ENCODE data around the gene METTL23. TPM values are rescaled to one million over a fixed set of nuclear protein-coding genes. Genes with fewer than 3 reads are reported as not detected.

The METTL23 gene
- total RNA-seq, 2 experiments from 2014 or later = 43.0 to 48.0 TPM

GRCh38 chr17:76685846-76686245 is 40.8 kb upstream of the METTL23 start:
- H3K9me3 Mint-ChIP-seq = no peaks in the 10 kb centered on the region
- H3K27ac Mint-ChIP-seq = no peak overlapping the region
- ChIA-PET CTCF (interaction anchor here (1.5 kb wide), 1 partner anchor 62 kb away, joined by 4 read pairs; no protein-coding TSS in a partner anchor), POLR2A (interaction anchor here (1.2 kb wide), 1 partner anchor 14 kb away, joined by 4 read pairs; no protein-coding TSS in a partner anchor)
- no peaks in the 10 kb centered on the region for H3K36me3 Mint-ChIP-seq (ENCODE audit: low read depth)
- peaks cover 8% of the 10 kb centered on the region for H3K4me1 Mint-ChIP-seq
- H3K4me3 Mint-ChIP-seq = no peak overlapping the region
- peaks cover 6% of the 10 kb centered on the region for H3K27me3 Mint-ChIP-seq
- no peak for DNase-seq

DNA sequence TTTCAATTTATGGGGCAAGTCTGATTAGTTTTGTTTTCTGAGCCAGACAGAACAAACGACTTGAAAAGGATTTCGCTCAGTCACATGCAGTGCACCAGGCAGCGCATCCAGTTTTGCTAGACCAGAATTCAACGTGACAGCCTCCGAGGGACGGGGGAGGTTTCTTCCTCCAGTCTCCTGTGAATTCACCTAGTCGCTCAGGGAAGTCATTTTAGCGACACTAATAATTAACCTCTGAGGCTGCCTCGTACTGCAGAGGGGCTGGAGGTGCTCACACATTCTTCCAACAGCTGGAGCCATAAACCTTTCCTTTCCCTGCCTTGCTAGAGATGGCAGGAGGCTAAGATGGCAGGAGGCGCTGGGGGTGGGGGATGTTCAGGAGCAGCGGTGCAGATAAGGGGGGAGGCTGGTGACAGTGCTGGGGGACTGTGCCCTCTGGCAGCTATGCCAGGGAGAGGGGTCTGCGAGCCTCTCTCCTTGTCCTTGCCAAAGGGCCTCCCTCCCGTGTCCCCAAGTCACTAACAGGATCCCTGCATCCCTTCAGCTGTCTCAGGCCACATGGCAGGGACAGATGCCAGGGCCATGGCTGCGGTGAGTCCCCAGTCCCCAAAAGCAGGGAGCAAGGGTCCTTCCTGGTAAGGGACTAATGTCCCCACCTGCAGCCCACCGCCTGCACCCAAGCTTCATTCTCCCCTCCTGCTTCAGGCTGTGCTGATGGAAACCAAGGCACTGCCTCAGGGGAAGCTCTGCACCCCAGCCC is 39.9 kb upstream of the METTL23 start:
- Mint-ChIP-seq H3K27ac (no peak overlapping the region), H3K36me3 (ENCODE audit: low read depth) (no peaks in the 10 kb centered on the region), H3K27me3 (peaks cover 3% of the 10 kb centered on the region), H3K9me3 (no peaks in the 10 kb centered on the region), H3K4me3 (no peak overlapping the region), H3K4me1 (peaks cover 4% of the 10 kb centered on the region)
- POLR2A ChIA-PET = no interaction called here
- CTCF ChIA-PET = no interaction called here
- no peak for DNase-seq

- ChIA-PET POLR2A (interaction anchor here (1.9 kb wide), 1 partner anchor 16 kb away, joined by 6 read pairs; no protein-coding TSS in a partner anchor), CTCF (no interaction called here)
- Mint-ChIP-seq H3K4me3 (no peak overlapping the region), H3K36me3 (ENCODE audit: low read depth) (no peaks in the 10 kb centered on the region), H3K27ac (no peak overlapping the region), H3K27me3 (no peaks in the 10 kb centered on the region), H3K4me1 (no peaks in the 10 kb centered on the region), H3K9me3 (no peaks in the 10 kb centered on the region)
- no peak for DNase-seq
Observed at GRCh38 chr17:76687298-76688164, 39.1 kb upstream of the METTL23 start.

DNA sequence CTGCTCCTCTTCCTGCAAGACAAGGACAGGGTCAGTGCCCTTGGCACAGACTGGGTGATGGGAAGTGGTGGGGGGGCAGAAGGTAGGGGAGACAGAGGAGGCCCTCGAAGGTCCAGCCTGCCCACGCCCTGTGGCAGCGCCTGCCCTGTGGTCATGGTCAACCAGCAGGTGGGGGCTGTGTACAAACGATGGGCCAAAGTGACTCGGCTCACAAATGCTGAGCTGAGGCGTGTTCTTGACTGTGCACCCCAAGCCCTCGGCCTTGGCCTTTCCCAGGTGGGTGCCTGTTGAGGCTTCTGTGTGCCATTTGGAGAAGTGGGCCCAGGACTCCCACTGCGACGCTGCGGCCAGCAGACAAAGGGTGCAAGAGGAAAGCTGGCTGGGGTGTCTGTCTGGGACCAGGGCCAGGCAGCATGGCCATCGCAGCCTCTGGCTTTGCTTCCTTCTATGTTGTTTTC is 38.4 kb upstream of the METTL23 start:
- Mint-ChIP-seq H3K9me3 (no peaks in the 10 kb centered on the region), H3K36me3 (ENCODE audit: low read depth) (no peaks in the 10 kb centered on the region), H3K27ac (no peak overlapping the region), H3K4me3 (no peak overlapping the region), H3K4me1 (no peaks in the 10 kb centered on the region), H3K27me3 (no peaks in the 10 kb centered on the region)
- no peak for DNase-seq
- CTCF ChIA-PET = no interaction called here
- POLR2A ChIA-PET = interaction anchor here (1.9 kb wide), 1 partner anchor 16 kb away, joined by 6 read pairs; no protein-coding TSS in a partner anchor

DNA sequence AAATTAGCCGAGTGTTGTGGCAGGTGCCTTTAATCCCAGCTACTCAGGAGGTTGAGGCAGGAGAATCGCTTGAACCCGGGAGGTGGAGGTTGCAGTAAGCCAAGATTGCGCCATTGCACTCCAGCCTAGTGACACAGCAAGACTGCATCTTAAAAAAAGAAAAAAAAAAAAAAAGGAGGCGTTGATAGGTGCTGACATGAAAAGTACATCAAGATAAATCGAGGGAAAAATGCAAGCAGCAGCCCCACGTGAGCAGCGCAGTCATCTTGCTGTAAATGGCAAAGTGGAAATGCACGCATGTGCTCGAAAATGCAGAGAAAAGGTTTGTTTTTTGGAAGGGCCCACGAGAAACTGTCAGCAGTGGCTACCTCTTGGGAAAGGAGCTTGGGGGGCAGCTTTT is 36.8 kb upstream of the METTL23 start:
- no peaks in the 10 kb centered on the region for H3K27me3 Mint-ChIP-seq
- POLR2A ChIA-PET = no interaction called here

DNA sequence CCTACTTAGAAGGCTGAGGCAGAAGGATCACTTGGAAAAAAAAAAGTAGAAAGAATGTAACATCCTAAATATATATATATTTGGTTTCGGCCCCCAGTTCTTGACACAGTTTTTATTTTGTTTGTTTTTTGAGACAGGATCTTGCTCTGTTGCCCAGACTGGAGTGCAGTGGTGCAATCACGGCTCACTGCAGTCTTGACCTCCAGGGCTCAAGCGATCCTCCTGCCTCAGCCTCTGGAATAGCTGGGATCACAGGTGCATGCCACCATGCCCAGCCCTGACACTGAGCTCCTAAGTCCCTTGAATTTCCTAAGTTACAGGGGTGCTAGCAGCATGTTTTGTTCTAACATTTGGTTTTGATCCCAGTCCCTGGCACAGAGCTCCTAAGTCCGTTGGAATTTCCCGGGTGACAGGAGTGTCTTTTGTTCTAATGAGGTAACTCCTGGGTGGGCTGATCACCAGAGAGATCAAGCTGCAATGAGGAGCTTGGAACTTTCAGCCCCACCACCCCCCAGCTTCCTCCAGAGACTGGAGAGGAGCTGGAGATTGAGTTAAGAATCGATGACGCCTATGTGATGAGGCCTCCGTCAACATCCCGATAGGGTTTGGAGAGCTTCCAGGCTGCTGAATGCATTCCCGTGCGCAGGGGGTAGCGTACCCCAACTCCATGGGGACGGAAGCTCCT is 35.9 kb upstream of the METTL23 start:
- ChIA-PET CTCF (interaction anchor here (1.2 to 1.6 kb wide), 2 partner anchors 9 to 67 kb away, joined by 4 to 6 read pairs; no protein-coding TSS in a partner anchor), POLR2A (no interaction called here)
- H3K27ac Mint-ChIP-seq = no peak overlapping the region
- no peak for DNase-seq
- no peaks in the 10 kb centered on the region for H3K9me3 Mint-ChIP-seq
- no peaks in the 10 kb centered on the region for H3K36me3 Mint-ChIP-seq (ENCODE audit: low read depth)
- H3K4me1 Mint-ChIP-seq = peaks cover 8% of the 10 kb centered on the region
- H3K4me3 Mint-ChIP-seq = no peak overlapping the region
- no peaks in the 10 kb centered on the region for H3K27me3 Mint-ChIP-seq

More for the DNA sequence above, 36.8 kb upstream of the METTL23 start:
- no peaks in the 10 kb centered on the region for H3K36me3 Mint-ChIP-seq (ENCODE audit: low read depth)
- CTCF ChIA-PET = interaction anchor here (1.2 kb wide), 1 partner anchor 66 kb away, joined by 6 read pairs; no protein-coding TSS in a partner anchor
- no peaks in the 10 kb centered on the region for H3K4me1 Mint-ChIP-seq
- H3K27ac Mint-ChIP-seq = no peak overlapping the region
- H3K4me3 Mint-ChIP-seq = no peak overlapping the region
- DNase-seq = no peak
- H3K9me3 Mint-ChIP-seq = no peaks in the 10 kb centered on the region

GRCh38 chr17:76691379-76692191 is 35.1 kb upstream of the METTL23 start:
- ChIA-PET CTCF (interaction anchor here (1.2 to 1.6 kb wide), 2 partner anchors 10 to 68 kb away, joined by 4 to 6 read pairs; no protein-coding TSS in a partner anchor), POLR2A (no interaction called here)
- H3K27me3 Mint-ChIP-seq = no peaks in the 10 kb centered on the region
- H3K4me3 Mint-ChIP-seq = no peak overlapping the region
- no peaks in the 10 kb centered on the region for H3K36me3 Mint-ChIP-seq (ENCODE audit: low read depth)
- H3K9me3 Mint-ChIP-seq = no peaks in the 10 kb centered on the region
- H3K4me1 Mint-ChIP-seq = peaks cover 15% of the 10 kb centered on the region
- no peak for DNase-seq
- H3K27ac Mint-ChIP-seq = no peak overlapping the region

GRCh38 chr17:76695059-76695831 is 31.4 kb upstream of the METTL23 start:
- Mint-ChIP-seq H3K4me1 (peaks cover 28% of the 10 kb centered on the region), H3K9me3 (no peaks in the 10 kb centered on the region), H3K36me3 (ENCODE audit: low read depth) (no peaks in the 10 kb centered on the region), H3K4me3 (no peak overlapping the region), H3K27ac (no peak overlapping the region), H3K27me3 (peaks cover 2% of the 10 kb centered on the region)
- no peak for DNase-seq
- ChIA-PET CTCF (interaction anchor here (1.9 kb wide), 1 partner anchor 14 kb away, joined by 7 read pairs; no protein-coding TSS in a partner anchor), POLR2A (interaction anchor here (0.6 kb wide), 1 partner anchor 23 kb away, joined by 3 read pairs; no protein-coding TSS in a partner anchor)

DNA sequence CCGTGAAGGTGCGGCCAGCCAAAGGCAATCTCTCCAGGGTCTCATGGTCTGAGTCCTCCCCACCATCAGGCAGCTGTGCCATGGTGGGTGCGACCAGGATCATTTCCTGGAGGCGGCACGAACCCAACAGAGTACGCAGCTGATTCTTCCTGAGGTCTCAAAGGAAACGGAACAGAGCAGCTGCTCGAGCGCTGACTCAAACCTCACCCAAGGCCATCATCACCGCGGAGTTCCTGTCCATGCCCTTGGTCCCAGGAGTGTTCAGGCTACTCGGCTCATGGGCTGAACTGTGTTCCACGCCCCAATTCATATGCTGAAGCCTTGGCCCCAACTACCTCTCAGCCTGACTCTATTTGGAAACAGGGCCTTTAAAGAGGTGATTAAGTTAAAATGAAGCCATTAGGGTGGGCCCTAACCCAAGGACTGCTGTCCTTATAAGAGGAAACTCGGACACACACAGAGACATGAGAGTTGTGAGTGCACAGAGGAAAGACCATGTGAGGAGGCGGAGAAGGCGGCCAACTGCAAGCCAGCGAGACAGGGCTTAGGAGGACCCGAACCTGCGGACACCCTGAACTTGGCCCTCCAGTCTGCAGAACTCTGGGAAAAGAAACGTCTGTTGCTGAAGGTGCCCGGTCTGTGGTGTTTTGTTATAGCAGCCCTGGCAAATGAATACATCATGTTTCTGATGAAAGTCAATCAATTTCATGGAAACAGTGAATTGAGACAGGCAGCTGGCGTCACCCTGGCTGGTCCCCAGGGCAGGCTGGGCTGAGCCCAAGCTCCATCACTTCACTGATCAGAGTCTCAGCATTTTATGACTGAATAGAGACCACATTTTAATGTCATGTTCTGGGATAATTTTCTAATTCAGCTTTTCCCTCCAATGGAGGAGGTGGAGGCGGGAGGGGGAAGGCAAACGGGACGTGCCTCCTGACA is 29.6 kb upstream of the METTL23 start:
- no peaks in the 10 kb centered on the region for H3K36me3 Mint-ChIP-seq (ENCODE audit: low read depth)
- peaks cover 28% of the 10 kb centered on the region for H3K4me1 Mint-ChIP-seq
- peaks cover 2% of the 10 kb centered on the region for H3K27me3 Mint-ChIP-seq
- ChIA-PET CTCF (interaction anchor here (0.8 to 1.2 kb wide), 3 partner anchors 16 to 73 kb away, joined by 3 to 5 read pairs (median 3); no protein-coding TSS in a partner anchor), POLR2A (interaction anchor here (1.3 kb wide), 1 partner anchor 13 kb away, joined by 4 read pairs; no protein-coding TSS in a partner anchor)
- H3K9me3 Mint-ChIP-seq = no peaks in the 10 kb centered on the region
- no peak overlapping the region for H3K4me3 Mint-ChIP-seq
- DNase-seq = no peak
- H3K27ac Mint-ChIP-seq = peak overlapping the region; percentile 55

- ChIA-PET CTCF (no interaction called here), POLR2A (no interaction called here)
- H3K36me3 Mint-ChIP-seq (ENCODE audit: low read depth) = no peaks in the 10 kb centered on the region
- H3K27me3 Mint-ChIP-seq = peaks cover 2% of the 10 kb centered on the region
- no peak for DNase-seq
- H3K4me1 Mint-ChIP-seq = peaks cover 28% of the 10 kb centered on the region
- H3K9me3 Mint-ChIP-seq = no peaks in the 10 kb centered on the region
- H3K4me3 Mint-ChIP-seq = no peak overlapping the region
- H3K27ac Mint-ChIP-seq = no peak overlapping the region
Observed at GRCh38 chr17:76697702-76698465, 28.8 kb upstream of the METTL23 start.

Data from activated CD4-positive, alpha-beta memory T cell treated with anti-CD3 and anti-CD28 coated beads, Interleukin-2, amount 10 ng/mL, durations not matched to agents 7 days and 5 days (primary cell).